OCI-LY3 (cell line): ENCODE results near the gene SSBP4.
"Not testable (repeated sequence)": the region's sequence is repeated elsewhere in the genome, so short reads cannot be mapped to it uniquely, and the experiment has no call there.

Source experiments
- H2AFZ ChIP-seq: fragments of 200-600, 300-600 bp; shearing (Covaris generic); 2 replicates; pipeline ENCODE4 v1.6.0; 2014; ENCODE audit warnings: antibody characterized with exemption, low read depth, low read length
- H3K27ac ChIP-seq: fragments of 200-600, 300-600 bp; sonication (generic); 2 replicates; pipeline ENCODE4 v1.5.1; 2014; ENCODE audit warnings: mild to moderate bottlenecking, low read length, moderate library complexity, mixed read lengths
- H3K27me3 ChIP-seq: fragments of 200-600, 300-600 bp; sonication (generic); 2 replicates; pipeline ENCODE4 v1.6.1; 2014; ENCODE audit warnings: low read depth, low read length, mixed read lengths
- H3K36me3 ChIP-seq: fragments of 200-600, 300-600 bp; sonication (generic); replicated peaks from 2 replicates; pipeline ENCODE3; 2014; ENCODE audit warnings: low read depth, low read length, mixed read lengths
- H3K4me1 ChIP-seq: fragments of 300-600, 200-600 bp; sonication (generic); 2 replicates; pipeline ENCODE4 v1.6.1; 2014; ENCODE audit warnings: low read length, mixed read lengths
- H3K4me2 ChIP-seq: fragments of 200-600, 300-600 bp; sonication (generic); 2 replicates; pipeline ENCODE4 v1.6.1; 2014; ENCODE audit warnings: low read length, mixed read lengths
- H3K4me3 ChIP-seq: fragments of 300-600, 200-600 bp; sonication (generic); 2 replicates; pipeline ENCODE4 v1.5.1; 2014; ENCODE audit warnings: antibody characterized with exemption, mild to moderate bottlenecking, low read length, moderate library complexity
- H3K79me2 ChIP-seq: fragments of 300-600, 200-600 bp; shearing (Covaris generic); 2 replicates; pipeline ENCODE4 v1.6.1; 2014; ENCODE audit warnings: mild to moderate bottlenecking, low read length, mixed read lengths
- H3K9ac ChIP-seq: fragments of 300-600, 200-600 bp; shearing (Covaris generic); 2 replicates; pipeline ENCODE4 v1.6.0; 2014; ENCODE audit warnings: mild to moderate bottlenecking, low read length, moderate library complexity
- H3K9me3 ChIP-seq: fragments of 200-600, 300-600 bp; shearing (Covaris generic); 2 replicates; pipeline ENCODE4 v1.6.1; 2014; ENCODE audit warnings: low read length, mixed read lengths; ENCODE audit not compliant: insufficient read depth
- H4K20me1 ChIP-seq: fragments of 200-600, 300-600 bp; sonication (generic); 2 replicates; pipeline ENCODE4 v1.6.1; 2016; ENCODE audit warnings: low read length, mixed read lengths; ENCODE audit not compliant: insufficient read depth
- EZH2phosphoT487 ChIP-seq: fragments of 200-600 bp; shearing (Covaris generic); IDR thresholded peaks from 2 replicates; pipeline ENCODE4 v1.6.1; 2018; ENCODE audit warnings: antibody characterized with exemption, mixed run types, low read depth
- TF ChIP-seq, protein P1 (sequence below): fragments of 200-600, 300-600 bp; sonication (generic); IDR thresholded peaks from 2 replicates; pipeline ENCODE4 v1.5.1; 2014; ENCODE audit warnings: antibody characterized with exemption, low read length, low read depth

SSBP4 gene

DNA sequence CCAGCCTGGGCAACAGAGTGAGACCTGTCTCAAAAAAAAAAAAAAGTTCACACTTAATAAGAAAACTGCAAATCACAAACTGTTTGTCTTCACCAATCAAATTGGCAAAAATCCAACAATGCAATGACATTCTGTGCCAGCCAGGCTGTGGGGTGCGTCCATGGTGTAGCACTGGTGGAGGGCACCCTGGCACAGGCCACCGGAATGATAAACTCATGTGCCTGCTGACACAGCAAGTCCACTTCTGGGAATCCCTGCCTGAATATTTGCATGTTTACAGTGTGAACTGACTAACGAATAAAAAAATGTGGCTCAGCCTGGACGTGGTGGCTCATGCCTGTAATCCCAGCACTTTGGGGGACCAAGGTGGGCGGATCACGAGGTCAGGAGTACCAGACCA lies 20.2 kb upstream of the SSBP4 start:
- Histone ChIP-seq H4K20me1 (no peaks in the 10 kb centered on the region), H3K36me3 (no peaks in the 10 kb centered on the region), H3K4me2 (peak overlapping the region; percentile 8), H3K4me1 (peaks cover 56% of the 10 kb centered on the region), H3K9me3 (no peaks in the 10 kb centered on the region), H3K4me3 (no peak overlapping the region), H3K27ac (no peak overlapping the region), H3K9ac (no peak overlapping the region), H3K27me3 (no peaks in the 10 kb centered on the region; the same call in 1 of the 2 replicates), H2AFZ (no peak overlapping the region), H3K79me2 (no peaks in the 10 kb centered on the region)
- TF ChIP-seq, protein P1, sequence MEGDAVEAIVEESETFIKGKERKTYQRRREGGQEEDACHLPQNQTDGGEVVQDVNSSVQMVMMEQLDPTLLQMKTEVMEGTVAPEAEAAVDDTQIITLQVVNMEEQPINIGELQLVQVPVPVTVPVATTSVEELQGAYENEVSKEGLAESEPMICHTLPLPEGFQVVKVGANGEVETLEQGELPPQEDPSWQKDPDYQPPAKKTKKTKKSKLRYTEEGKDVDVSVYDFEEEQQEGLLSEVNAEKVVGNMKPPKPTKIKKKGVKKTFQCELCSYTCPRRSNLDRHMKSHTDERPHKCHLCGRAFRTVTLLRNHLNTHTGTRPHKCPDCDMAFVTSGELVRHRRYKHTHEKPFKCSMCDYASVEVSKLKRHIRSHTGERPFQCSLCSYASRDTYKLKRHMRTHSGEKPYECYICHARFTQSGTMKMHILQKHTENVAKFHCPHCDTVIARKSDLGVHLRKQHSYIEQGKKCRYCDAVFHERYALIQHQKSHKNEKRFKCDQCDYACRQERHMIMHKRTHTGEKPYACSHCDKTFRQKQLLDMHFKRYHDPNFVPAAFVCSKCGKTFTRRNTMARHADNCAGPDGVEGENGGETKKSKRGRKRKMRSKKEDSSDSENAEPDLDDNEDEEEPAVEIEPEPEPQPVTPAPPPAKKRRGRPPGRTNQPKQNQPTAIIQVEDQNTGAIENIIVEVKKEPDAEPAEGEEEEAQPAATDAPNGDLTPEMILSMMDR, result no peak
- TF ChIP-seq EZH2phosphoT487, result no peak

DNA sequence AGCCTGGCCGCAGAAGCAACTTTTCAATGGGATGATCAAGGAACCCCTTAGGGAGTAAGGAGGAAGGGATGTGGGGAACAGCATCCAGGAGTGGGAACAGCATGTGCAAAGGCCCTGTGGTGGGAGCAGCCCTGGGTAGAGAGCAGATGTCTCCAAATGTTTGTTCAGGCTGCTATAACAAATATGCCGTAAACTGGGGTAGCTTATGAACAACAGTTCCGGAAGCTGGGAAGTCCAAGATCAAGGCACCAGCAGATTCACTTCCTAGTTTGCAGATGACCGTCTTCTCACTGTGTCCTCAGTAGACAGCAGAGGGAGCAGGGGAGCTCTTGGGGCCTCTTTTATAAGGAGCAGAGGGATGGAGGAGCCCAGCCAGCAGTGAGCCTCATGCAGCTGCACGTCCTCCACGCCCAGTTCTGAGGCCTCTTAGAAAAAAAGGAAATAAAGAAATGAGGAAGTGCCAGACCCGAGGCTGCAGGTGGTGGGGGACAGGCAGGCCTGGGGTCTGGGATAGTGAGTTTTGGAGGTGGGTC lies 17.6 kb upstream of the SSBP4 start:
- Histone ChIP-seq H3K36me3 (no peaks in the 10 kb centered on the region), H2AFZ (no peak overlapping the region; the same call in 1 of the 2 replicates), H3K9ac (peak overlapping the region; percentile 89), H4K20me1 (no peaks in the 10 kb centered on the region), H3K27me3 (no peaks in the 10 kb centered on the region; the same call in 1 of the 2 replicates), H3K4me3 (peak overlapping the region; percentile 76), H3K79me2 (no peaks in the 10 kb centered on the region), H3K4me1 (peaks cover 55% of the 10 kb centered on the region), H3K4me2 (peak overlapping the region; percentile 89), H3K9me3 (no peaks in the 10 kb centered on the region), H3K27ac (peak overlapping the region; percentile 80)
- no peak for TF ChIP-seq EZH2phosphoT487
- TF ChIP-seq, protein P1, result peak; percentile 47

DNA sequence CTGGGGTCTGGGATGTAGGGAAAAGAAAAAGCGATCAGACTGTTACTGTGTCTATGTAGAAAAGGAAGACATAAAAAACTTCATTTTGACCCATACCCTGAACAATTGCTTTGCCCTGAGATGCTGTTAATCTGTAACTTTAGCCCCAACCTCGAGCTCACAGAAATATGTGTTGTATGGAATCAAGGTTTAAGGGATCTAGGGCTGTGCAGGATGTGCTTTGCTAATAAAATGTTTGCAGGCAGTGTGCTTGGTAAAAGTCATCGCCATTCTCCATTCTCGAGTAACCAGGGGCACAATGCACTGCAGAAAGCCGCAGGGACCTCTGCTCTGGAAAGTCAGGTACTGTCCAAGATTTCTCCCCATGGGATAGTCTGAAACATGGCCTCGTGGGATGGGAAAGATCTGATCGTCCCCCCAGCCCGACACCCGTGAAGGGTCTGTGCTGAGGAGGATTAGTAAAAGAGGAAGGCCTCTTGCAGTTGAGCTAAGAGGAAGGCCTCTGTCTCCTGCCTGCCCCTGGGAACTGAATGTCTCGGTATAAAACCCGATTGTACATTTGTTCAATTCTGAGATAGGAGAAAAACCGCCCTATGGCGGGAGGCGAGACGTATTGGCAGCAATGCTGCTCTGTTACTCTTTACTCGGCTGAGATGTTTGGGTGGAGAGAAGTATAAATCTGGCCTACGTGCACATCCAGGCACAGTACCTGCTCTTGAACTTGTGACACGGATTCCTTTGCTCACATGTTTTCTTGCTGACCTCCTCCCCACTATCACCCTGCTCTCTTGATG lies 16.5 kb upstream of the SSBP4 start:
- Histone ChIP-seq H3K4me1 (peaks cover 51% of the 10 kb centered on the region), H3K9ac (peak overlapping the region; percentile 89), H3K4me2 (peak overlapping the region; percentile 89), H2AFZ (peak overlapping the region; percentile 7; the same call in 1 of the 2 replicates), H3K4me3 (peak overlapping the region; percentile 76), H3K27ac (peak overlapping the region; percentile 80)
- not testable (repeated sequence) for H4K20me1 ChIP-seq, H3K27me3 ChIP-seq, H3K36me3 ChIP-seq, H3K79me2 ChIP-seq, H3K9me3 ChIP-seq

DNA sequence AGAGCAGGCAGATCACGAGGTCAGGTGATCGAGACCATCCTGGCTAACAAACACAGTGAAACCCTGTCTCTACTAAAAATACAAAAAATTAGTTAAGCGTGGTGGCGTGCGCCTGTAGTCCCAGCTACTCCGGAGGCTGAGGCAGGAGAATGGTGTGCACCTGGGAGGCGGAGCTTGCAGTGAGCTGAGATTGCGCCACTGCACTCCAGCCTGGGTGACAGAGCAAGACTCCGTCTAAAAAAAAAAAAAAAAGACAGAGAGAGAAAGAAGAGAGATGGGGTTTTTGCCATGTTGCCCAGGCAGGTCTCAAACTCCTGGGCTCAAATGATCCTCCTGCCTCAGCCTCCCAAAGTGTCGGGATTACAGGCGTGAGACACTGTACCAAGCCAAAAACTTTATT lies 13.4 kb upstream of the SSBP4 start:
- not testable (repeated sequence) for H3K9ac ChIP-seq, H3K79me2 ChIP-seq, H2AFZ ChIP-seq, H3K4me3 ChIP-seq, H3K27me3 ChIP-seq, H4K20me1 ChIP-seq, H3K27ac ChIP-seq, H3K4me2 ChIP-seq, H3K36me3 ChIP-seq, H3K9me3 ChIP-seq
- H3K4me1 ChIP-seq, result peaks cover 45% of the 10 kb centered on the region

DNA sequence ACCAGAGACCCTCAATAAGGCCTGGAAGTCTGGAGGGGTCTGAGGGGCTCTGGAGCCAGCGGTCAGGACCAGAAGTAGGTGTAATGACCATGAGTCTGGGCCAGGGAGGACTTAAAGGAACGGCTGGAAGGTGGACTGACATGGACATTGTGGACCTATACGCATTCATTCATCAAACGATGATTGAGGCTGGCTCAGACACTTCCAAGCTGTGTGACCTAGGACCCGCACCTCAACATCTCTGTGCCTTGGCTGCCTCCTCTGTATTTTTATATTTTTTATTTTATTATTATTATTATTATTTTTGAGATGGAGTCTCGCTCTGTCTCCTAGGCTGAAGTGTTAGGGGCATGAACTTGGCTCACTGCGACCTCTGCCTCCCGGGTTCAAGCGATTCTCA lies 12.4 kb upstream of the SSBP4 start:
- no peak overlapping the region for H3K4me2 ChIP-seq
- no peaks in the 10 kb centered on the region for H3K9me3 ChIP-seq
- H3K9ac ChIP-seq, result no peak overlapping the region
- no peak for TF ChIP-seq EZH2phosphoT487
- TF ChIP-seq, protein P1, result no peak
- no peaks in the 10 kb centered on the region for H3K36me3 ChIP-seq
- no peaks in the 10 kb centered on the region for H3K79me2 ChIP-seq
- no peaks in the 10 kb centered on the region for H4K20me1 ChIP-seq
- H3K4me1 ChIP-seq, result peaks cover 37% of the 10 kb centered on the region
- no peak overlapping the region for H2AFZ ChIP-seq
- no peak overlapping the region for H3K4me3 ChIP-seq
- H3K27me3 ChIP-seq, result peaks cover 10% of the 10 kb centered on the region
- no peak overlapping the region for H3K27ac ChIP-seq
